Activated CD4-positive, alpha-beta T cell treated with anti-CD3 and anti-CD28 coated beads, Interleukin-10, Interleukin-2, amounts not matched to agents 100 ng/mL and 50 ng/mL, durations not matched to agents 16 hours and 8 hours (primary cell): Measurements from ENCODE around the gene WDR43.

Experiments used
- DNase-seq: peaks from one replicate; pipeline ENCODE4 v3.0.0-alpha.2; 2020

WDR43 gene

GRCh38 chr2:28909655-28910353 is 15.3 kb downstream of the WDR43 start:
- no peak for DNase-seq

GRCh38 chr2:28915939-28916338 is 21.5 kb downstream of the WDR43 start:
- DNase-seq: peak; percentile 11

GRCh38 chr2:28926847-28927246 is 32.4 kb downstream of the WDR43 start:
- DNase-seq: peak; percentile 9

GRCh38 chr2:28927469-28927868 is 33.0 kb downstream of the WDR43 start:
- no peak for DNase-seq

GRCh38 chr2:28927878-28928277 is 33.4 kb downstream of the WDR43 start:
- no peak for DNase-seq

- DNase-seq: no peak
Observed at GRCh38 chr2:28929581-28929980, 35.1 kb downstream of the WDR43 start.

GRCh38 chr2:28930205-28930604 is 35.7 kb downstream of the WDR43 start:
- no peak for DNase-seq

GRCh38 chr2:28934769-28935168 is 40.3 kb downstream of the WDR43 start:
- no peak for DNase-seq

GRCh38 chr2:28941008-28941407 is 46.5 kb downstream of the WDR43 start:
- DNase-seq: no peak

GRCh38 chr2:28944535-28945248 is 50.2 kb downstream of the WDR43 start:
- DNase-seq: no peak

- no peak for DNase-seq
Observed at GRCh38 chr2:28948160-28948559, 53.7 kb downstream of the WDR43 start.

- DNase-seq: no peak
Observed at GRCh38 chr2:28949190-28949589, 54.7 kb downstream of the WDR43 start.

- no peak for DNase-seq
Observed at GRCh38 chr2:28949617-28950305, 55.3 kb downstream of the WDR43 start.

GRCh38 chr2:28950941-28951630 is 56.6 kb downstream of the WDR43 start:
- no peak for DNase-seq

- no peak for DNase-seq
Observed at GRCh38 chr2:28951910-28952835, 57.7 kb downstream of the WDR43 start.

- no peak for DNase-seq
Observed at GRCh38 chr2:28952836-28953211, 58.4 kb downstream of the WDR43 start.

GRCh38 chr2:28955467-28955866 is 61.0 kb downstream of the WDR43 start:
- DNase-seq: no peak

GRCh38 chr2:28956415-28956826 is 62.0 kb downstream of the WDR43 start:
- DNase-seq: peak; percentile 29

- DNase-seq: no peak
Observed at GRCh38 chr2:28956890-28957289, 62.4 kb downstream of the WDR43 start.

GRCh38 chr2:28958689-28959088 is 64.2 kb downstream of the WDR43 start:
- DNase-seq: peak; percentile 64

GRCh38 chr2:28960401-28960800 is 65.9 kb downstream of the WDR43 start:
- no peak for DNase-seq

GRCh38 chr2:28962505-28962904 is 68.0 kb downstream of the WDR43 start:
- DNase-seq: no peak
